GM11168 (cell line): Measurements from ENCODE around the gene MYL2.
"Not testable (repeated sequence)": the region's sequence is repeated elsewhere in the genome, so short reads cannot be mapped to it uniquely, and the experiment has no call there.

Source experiments
- in situ Hi-C: fragments of 300-500 bp; cut with MboI; formaldehyde crosslinking; loops from one replicate; pipeline ENCODE4 v1.12.0; 2022; ENCODE audit warnings: low sequenced_read_pairs; ENCODE audit not compliant: unreplicated experiment

MYL2 gene

GRCh38 chr12:110920324-110920910 is at the start of gene MYL2:
Gene MYL2, minus strand, starts transcription at chr12:110920579. Its CDS starts 50 bp downstream, at chr12:110920529.
- in situ Hi-C loops = no loop called here

- in situ Hi-C loops = no loop called here
Measured at GRCh38 chr12:110966081-110966760, 45.8 kb upstream of the MYL2 start.

- in situ Hi-C loops = no loop called here
Measured at GRCh38 chr12:110965574-110965973, 45.2 kb upstream of the MYL2 start.

- in situ Hi-C loops = no loop called here
Measured at GRCh38 chr12:110960795-110961194, 40.4 kb upstream of the MYL2 start.

- in situ Hi-C loops = no loop called here
Measured at GRCh38 chr12:110957652-110958051, 37.3 kb upstream of the MYL2 start.

- in situ Hi-C loops = no loop called here
Measured at GRCh38 chr12:110957159-110957558, 36.8 kb upstream of the MYL2 start.

GRCh38 chr12:110950867-110951266 is 30.5 kb upstream of the MYL2 start:
- in situ Hi-C loops = not testable (repeated sequence)

GRCh38 chr12:110950466-110950865 is 30.1 kb upstream of the MYL2 start:
- in situ Hi-C loops = not testable (repeated sequence)

- in situ Hi-C loops = loop anchor here (25.0 kb wide), 1 partner anchor 339 kb away; no protein-coding TSS in a partner anchor
Measured at GRCh38 chr12:110948041-110948440, 27.7 kb upstream of the MYL2 start.

- in situ Hi-C loops = loop anchor here (5.0 to 25.0 kb wide), 2 partner anchors 39 to 344 kb away; no protein-coding TSS in a partner anchor
Measured at GRCh38 chr12:110943373-110943772, 23.0 kb upstream of the MYL2 start.

- in situ Hi-C loops = loop anchor here (5.0 to 25.0 kb wide), 2 partner anchors 41 to 346 kb away; no protein-coding TSS in a partner anchor
Measured at GRCh38 chr12:110941391-110941790, 21.0 kb upstream of the MYL2 start.

GRCh38 chr12:110940933-110941332 is 20.6 kb upstream of the MYL2 start:
- in situ Hi-C loops = loop anchor here (5.0 to 25.0 kb wide), 2 partner anchors 41 to 346 kb away; no protein-coding TSS in a partner anchor

- in situ Hi-C loops = loop anchor here (5.0 to 25.0 kb wide), 2 partner anchors 42 to 347 kb away; no protein-coding TSS in a partner anchor
Measured at GRCh38 chr12:110940296-110940695, 19.9 kb upstream of the MYL2 start.

- in situ Hi-C loops = loop anchor here (25.0 kb wide), 1 partner anchor 350 kb away; no protein-coding TSS in a partner anchor
Measured at GRCh38 chr12:110937104-110937641, 16.8 kb upstream of the MYL2 start.

- in situ Hi-C loops = loop anchor here (25.0 kb wide), 1 partner anchor 351 kb away; no protein-coding TSS in a partner anchor
Measured at GRCh38 chr12:110936367-110937103, 16.2 kb upstream of the MYL2 start.

- in situ Hi-C loops = loop anchor here (25.0 kb wide), 1 partner anchor 352 kb away; no protein-coding TSS in a partner anchor
Measured at GRCh38 chr12:110935588-110935987, 15.2 kb upstream of the MYL2 start.

- in situ Hi-C loops = loop anchor here (25.0 kb wide), 1 partner anchor 353 kb away; no protein-coding TSS in a partner anchor
Measured at GRCh38 chr12:110934093-110934852, 13.9 kb upstream of the MYL2 start.

GRCh38 chr12:110933326-110933974 is 13.1 kb upstream of the MYL2 start:
- in situ Hi-C loops = loop anchor here (25.0 kb wide), 1 partner anchor 354 kb away; no protein-coding TSS in a partner anchor

GRCh38 chr12:110932046-110932445 is 11.7 kb upstream of the MYL2 start:
- in situ Hi-C loops = loop anchor here (25.0 kb wide), 1 partner anchor 355 kb away; no protein-coding TSS in a partner anchor
